Activated CD4-positive, alpha-beta memory T cell treated with anti-CD3 and anti-CD28 coated beads for 36 hours (primary cell): ENCODE measurements around the gene ARHGEF3. TPM values are rescaled to one million over a fixed set of nuclear protein-coding genes. Genes with fewer than 3 reads are reported as not detected.
"Not testable (repeated sequence)": the region's sequence is repeated elsewhere in the genome, so short reads cannot be mapped to it uniquely, and the experiment has no call there.

Source experiments
- CTCF ChIA-PET: fragments of 350-600 bp; sonication (Branson Sonifier 250); formaldehyde crosslinking; loops from one replicate; lab custom pipeline; 2021; ENCODE audit warnings: antibody characterized with exemption, inconsistent platforms; lab: Charles Lee
- POLR2A ChIA-PET: fragments of 350-600 bp; sonication (Branson Sonifier 250); formaldehyde crosslinking; loops from one replicate; lab custom pipeline; 2021; ENCODE audit warnings: antibody characterized with exemption; lab: Charles Lee
- DNase-seq: peaks from one replicate; pipeline ENCODE4 v3.0.0-alpha.2; 2020
- H3K27ac Mint-ChIP-seq: one replicate; pipeline ENCODE4 v1.8.0; 2021; ENCODE audit warnings: mixed read lengths
- H3K27me3 Mint-ChIP-seq: one replicate; pipeline ENCODE4 v1.8.0; 2021; ENCODE audit warnings: mixed read lengths
- H3K36me3 Mint-ChIP-seq: one replicate; pipeline ENCODE4 v1.8.0; 2021; ENCODE audit warnings: mixed read lengths
- H3K4me1 Mint-ChIP-seq: one replicate; pipeline ENCODE4 v1.8.0; 2021; ENCODE audit warnings: low read depth, mixed read lengths
- H3K4me3 Mint-ChIP-seq: one replicate; pipeline ENCODE4 v1.8.0; 2021; ENCODE audit warnings: mild to moderate bottlenecking, mixed read lengths
- H3K9me3 Mint-ChIP-seq: one replicate; pipeline ENCODE4 v1.8.0; 2021; ENCODE audit warnings: mixed read lengths
- intact Hi-C: fragments of 100-400 bp; cut with micrococcal nuclease; formaldehyde crosslinking; loops from one replicate; pipeline ENCODE4 v1.15.1; 2023
- total RNA-seq, 2 experiments: library from RNA; stranded (reverse); gene quantifications; one replicate each; pipeline ENCODE4 v1.2.3, GENCODE V29; 2021

The ARHGEF3 gene
- total RNA-seq, 2 experiments from 2014 or later, result 28.0 to 31.5 TPM

- intact Hi-C loops, result loop anchor here (5.0 kb wide), 2 partner anchors 39 to 111 kb away; no protein-coding TSS in a partner anchor
- POLR2A ChIA-PET, result interaction anchor here (0.6 kb wide), 1 partner anchor 105 kb away, joined by 3 read pairs; no protein-coding TSS in a partner anchor
- Mint-ChIP-seq H3K4me1 (peaks cover 49% of the 10 kb centered on the region), H3K36me3 (peaks cover 52% of the 10 kb centered on the region), H3K9me3 (no peaks in the 10 kb centered on the region), H3K27me3 (no peaks in the 10 kb centered on the region), H3K4me3 (no peak overlapping the region), H3K27ac (no peak overlapping the region)
- no peak for DNase-seq
- CTCF ChIA-PET, result interaction anchor here (0.9 to 6.1 kb wide), 5 partner anchors 13 to 238 kb away, joined by 3 to 82 read pairs (median 3); partner anchors contain the start of gene ARHGEF3
These were observed 50.6 kb downstream of the ARHGEF3 start for GRCh38 chr3:56751056-56751707.

GRCh38 chr3:56748663-56749231 lies 53.0 kb downstream of the ARHGEF3 start:
- no peak for DNase-seq
- Mint-ChIP-seq H3K4me3 (no peak overlapping the region), H3K36me3 (peaks cover 65% of the 10 kb centered on the region), H3K27ac (no peak overlapping the region), H3K9me3 (no peaks in the 10 kb centered on the region), H3K4me1 (peaks cover 29% of the 10 kb centered on the region), H3K27me3 (no peaks in the 10 kb centered on the region)
- ChIA-PET CTCF (interaction anchor here (1.7 kb wide), 1 partner anchor 46 kb away, joined by 5 read pairs; no protein-coding TSS in a partner anchor), POLR2A (no interaction called here)
- intact Hi-C loops, result no loop called here

GRCh38 chr3:56747150-56747549 lies 54.6 kb downstream of the ARHGEF3 start:
- Mint-ChIP-seq H3K9me3 (no peaks in the 10 kb centered on the region), H3K4me3 (no peak overlapping the region), H3K4me1 (peaks cover 16% of the 10 kb centered on the region), H3K36me3 (peaks cover 64% of the 10 kb centered on the region), H3K27ac (no peak overlapping the region), H3K27me3 (no peaks in the 10 kb centered on the region)
- intact Hi-C loops, result no loop called here
- ChIA-PET CTCF (interaction anchor here (1.4 to 1.7 kb wide), 2 partner anchors 45 to 52 kb away, joined by 5 read pairs; no protein-coding TSS in a partner anchor), POLR2A (no interaction called here)
- DNase-seq, result no peak

- Mint-ChIP-seq H3K36me3 (peaks cover 52% of the 10 kb centered on the region), H3K27ac (no peak overlapping the region), H3K9me3 (no peaks in the 10 kb centered on the region), H3K27me3 (no peaks in the 10 kb centered on the region), H3K4me1 (peaks cover 9% of the 10 kb centered on the region), H3K4me3 (no peak overlapping the region)
- ChIA-PET POLR2A (no interaction called here), CTCF (no interaction called here)
- no peak for DNase-seq
- intact Hi-C loops, result no loop called here
These were observed 57.7 kb downstream of the ARHGEF3 start for GRCh38 chr3:56744016-56744415.

- ChIA-PET CTCF (no interaction called here), POLR2A (no interaction called here)
- Mint-ChIP-seq H3K9me3 (no peaks in the 10 kb centered on the region), H3K4me1 (peaks cover 9% of the 10 kb centered on the region), H3K36me3 (peaks cover 43% of the 10 kb centered on the region), H3K4me3 (no peak overlapping the region), H3K27me3 (no peaks in the 10 kb centered on the region), H3K27ac (no peak overlapping the region)
- no peak for DNase-seq
- intact Hi-C loops, result no loop called here
These were observed 58.9 kb downstream of the ARHGEF3 start for GRCh38 chr3:56742887-56743286.

DNA sequence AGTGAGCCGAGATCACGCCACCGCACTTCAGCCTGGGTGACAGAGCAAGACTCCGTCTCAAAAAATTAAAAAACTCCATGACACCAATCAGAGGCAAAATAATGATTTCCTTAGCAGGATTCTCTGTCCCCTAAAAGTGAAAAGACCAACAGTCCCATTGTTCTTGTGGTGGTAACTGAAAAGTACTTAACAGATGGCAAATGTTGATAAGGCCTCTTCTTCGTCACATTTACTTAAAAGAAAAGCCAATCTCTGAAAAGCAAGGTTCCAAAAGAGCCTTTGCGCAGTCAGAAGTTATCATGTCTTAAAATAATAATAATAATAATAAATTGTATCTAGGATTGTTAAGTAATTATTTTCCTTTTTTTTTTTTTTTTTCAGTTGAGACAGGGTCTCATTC lies 62.7 kb downstream of the ARHGEF3 start:
- Mint-ChIP-seq H3K4me1 (peaks cover 20% of the 10 kb centered on the region), H3K27me3 (no peaks in the 10 kb centered on the region), H3K4me3 (no peak overlapping the region), H3K36me3 (peaks cover 37% of the 10 kb centered on the region), H3K9me3 (no peaks in the 10 kb centered on the region), H3K27ac (no peak overlapping the region)
- POLR2A ChIA-PET, result no interaction called here
- intact Hi-C loops, result no loop called here
- no peak for DNase-seq
- CTCF ChIA-PET, result no interaction called here

- no peak for DNase-seq
- Mint-ChIP-seq H3K4me3 (no peak overlapping the region), H3K4me1 (peaks cover 24% of the 10 kb centered on the region), H3K27me3 (no peaks in the 10 kb centered on the region), H3K36me3 (peaks cover 34% of the 10 kb centered on the region), H3K9me3 (peaks cover 2% of the 10 kb centered on the region), H3K27ac (no peak overlapping the region)
- ChIA-PET CTCF (interaction anchor here (0.6 to 0.9 kb wide), 4 partner anchors 9 to 946 kb away, joined by 3 read pairs; no protein-coding TSS in a partner anchor), POLR2A (no interaction called here)
- intact Hi-C loops, result no loop called here
These were observed 64.7 kb downstream of the ARHGEF3 start for GRCh38 chr3:56737006-56737405.

DNA sequence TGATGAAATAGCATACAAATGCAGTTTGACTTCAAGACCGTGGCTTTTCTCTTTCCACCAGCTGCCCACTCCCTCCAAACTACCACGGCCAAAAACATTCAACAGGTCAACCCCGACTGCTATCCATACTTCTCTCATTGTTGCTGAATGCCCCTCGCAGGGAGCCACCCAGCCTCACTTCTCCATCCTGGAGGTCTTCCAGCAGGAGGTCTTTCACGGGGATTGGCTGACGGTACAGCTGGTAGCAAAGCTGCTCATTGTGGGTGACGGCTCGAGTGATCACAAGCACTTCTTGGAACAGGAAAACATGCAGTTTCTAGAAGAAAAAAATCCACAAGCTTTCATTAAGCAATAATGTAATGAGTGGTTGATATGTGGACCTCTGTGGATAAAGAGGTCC lies 69.6 kb downstream of the ARHGEF3 start:
- DNase-seq, result no peak
- Mint-ChIP-seq H3K27ac (peak overlapping the region; percentile 6), H3K27me3 (no peaks in the 10 kb centered on the region), H3K4me1 (peaks cover 31% of the 10 kb centered on the region), H3K4me3 (no peak overlapping the region), H3K9me3 (peaks cover 2% of the 10 kb centered on the region), H3K36me3 (peaks cover 57% of the 10 kb centered on the region)
- ChIA-PET CTCF (no interaction called here), POLR2A (no interaction called here)
- intact Hi-C loops, result no loop called here

GRCh38 chr3:56725175-56725574 lies 76.6 kb downstream of the ARHGEF3 start:
- ChIA-PET CTCF (interaction anchor here (0.6 to 2.9 kb wide), 5 partner anchors 29 to 264 kb away, joined by 3 to 46 read pairs (median 6); partner anchors contain the start of gene ARHGEF3), POLR2A (interaction anchor here (1.0 to 2.3 kb wide), 6 partner anchors 10 to 144 kb away, joined by 3 to 14 read pairs (median 4); partner anchors contain the start of gene ARHGEF3)
- peak overlapping the region; percentile 52 for H3K4me3 Mint-ChIP-seq
- intact Hi-C loops, result loop anchor here (1.0 to 2.0 kb wide), 3 partner anchors 28 to 75 kb away; no protein-coding TSS in a partner anchor
- H3K9me3 Mint-ChIP-seq, result no peaks in the 10 kb centered on the region
- H3K36me3 Mint-ChIP-seq, result peaks cover 51% of the 10 kb centered on the region
- H3K27me3 Mint-ChIP-seq, result no peaks in the 10 kb centered on the region
- DNase-seq, result peak; percentile 86
- H3K4me1 Mint-ChIP-seq, result peaks cover 32% of the 10 kb centered on the region
- peak overlapping the region; percentile 83 for H3K27ac Mint-ChIP-seq

DNA sequence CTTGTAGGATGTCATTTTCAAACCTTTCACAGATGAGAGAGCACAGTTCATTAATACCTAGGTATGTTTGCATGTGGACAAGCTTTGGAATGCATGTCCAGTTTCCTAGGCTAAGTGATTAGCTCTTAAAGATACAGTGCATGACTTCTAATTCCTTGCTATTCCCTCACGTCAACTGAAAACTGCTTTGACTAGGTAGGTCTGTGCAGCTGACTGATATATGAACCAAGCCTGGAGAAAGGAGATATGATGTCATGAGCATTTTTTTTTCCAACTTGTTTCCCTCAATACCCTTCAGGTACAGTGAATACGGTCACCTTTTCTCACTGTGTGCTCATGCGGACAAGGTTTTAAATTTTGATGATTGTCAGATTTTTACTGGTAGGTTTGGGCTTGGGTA lies 77.1 kb downstream of the ARHGEF3 start:
- DNase-seq, result no peak
- peak overlapping the region; percentile 83 for H3K27ac Mint-ChIP-seq
- no peaks in the 10 kb centered on the region for H3K27me3 Mint-ChIP-seq
- peaks cover 49% of the 10 kb centered on the region for H3K36me3 Mint-ChIP-seq
- H3K4me1 Mint-ChIP-seq, result peaks cover 32% of the 10 kb centered on the region
- intact Hi-C loops, result loop anchor here (1.0 to 2.0 kb wide), 3 partner anchors 29 to 76 kb away; no protein-coding TSS in a partner anchor
- ChIA-PET CTCF (interaction anchor here (0.6 to 2.9 kb wide), 7 partner anchors 11 to 264 kb away, joined by 3 to 46 read pairs (median 4); partner anchors contain the start of gene ARHGEF3), POLR2A (interaction anchor here (1.0 to 2.3 kb wide), 6 partner anchors 11 to 144 kb away, joined by 3 to 14 read pairs (median 4); partner anchors contain the start of gene ARHGEF3)
- peak overlapping the region; percentile 24 for H3K4me3 Mint-ChIP-seq
- H3K9me3 Mint-ChIP-seq, result no peaks in the 10 kb centered on the region

GRCh38 chr3:56720849-56721248 lies 80.9 kb downstream of the ARHGEF3 start:
- DNase-seq, result no peak
- POLR2A ChIA-PET, result no interaction called here
- H3K4me3 Mint-ChIP-seq, result no peak overlapping the region
- H3K27me3 Mint-ChIP-seq, result no peaks in the 10 kb centered on the region
- H3K36me3 Mint-ChIP-seq, result peaks cover 22% of the 10 kb centered on the region
- peaks cover 2% of the 10 kb centered on the region for H3K9me3 Mint-ChIP-seq
- H3K27ac Mint-ChIP-seq, result no peak overlapping the region
- CTCF ChIA-PET, result interaction anchor here (0.9 to 2.2 kb wide), 3 partner anchors 18 to 268 kb away, joined by 3 to 8 read pairs (median 3); no protein-coding TSS in a partner anchor
- peaks cover 29% of the 10 kb centered on the region for H3K4me1 Mint-ChIP-seq
- intact Hi-C loops, result no loop called here

- H3K27ac Mint-ChIP-seq, H3K27me3 Mint-ChIP-seq, intact Hi-C loops, POLR2A ChIA-PET, H3K9me3 Mint-ChIP-seq, H3K36me3 Mint-ChIP-seq, DNase-seq, H3K4me3 Mint-ChIP-seq: not testable (repeated sequence)
- CTCF ChIA-PET, result interaction anchor here (1.2 kb wide), 1 partner anchor 16 kb away, joined by 3 read pairs; no protein-coding TSS in a partner anchor
- peaks cover 14% of the 10 kb centered on the region for H3K4me1 Mint-ChIP-seq
These were observed 82.9 kb downstream of the ARHGEF3 start for GRCh38 chr3:56718809-56719208.
